ENCODE results near the gene C3orf62. TPM values are rescaled to one million over a fixed set of nuclear protein-coding genes. Genes with fewer than 3 reads are reported as not detected.
"Not testable (repeated sequence)": the region's sequence is repeated elsewhere in the genome, so short reads cannot be mapped to it uniquely, and the experiment has no call there.

C3orf62 gene
- polyA plus RNA-seq, 3 donors, result 8.7 to 15.5 (median 14.1) TPM

GRCh38 chr3:49273825-49274532 lies 3.1 kb downstream of the C3orf62 start:
- DNase-seq, result no peak

DNA sequence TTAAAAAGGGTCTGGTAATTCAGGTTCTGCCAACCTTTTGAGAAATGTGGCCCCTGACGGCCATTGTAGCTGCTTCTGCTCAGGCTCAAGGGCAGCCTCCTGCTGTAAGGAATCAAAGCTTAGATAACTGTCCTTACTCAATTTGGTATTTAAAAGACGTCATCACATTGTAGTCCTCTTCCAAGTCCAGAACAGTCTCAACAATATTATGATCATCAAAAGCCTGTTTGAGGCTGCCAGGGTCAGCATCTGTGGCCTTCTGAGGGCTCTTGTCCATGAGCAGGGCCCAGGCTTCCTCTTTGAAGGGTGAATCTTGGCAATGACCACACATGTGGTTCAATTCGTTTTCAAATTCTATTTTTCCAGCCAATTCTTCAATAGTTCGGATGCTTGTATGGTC lies 6.0 kb downstream of the C3orf62 start:
- no peak for DNase-seq

- no peak for DNase-seq
Measured at GRCh38 chr3:49270156-49270500, 6.9 kb downstream of the C3orf62 start.

- DNase-seq, result no peak
Measured at GRCh38 chr3:49269443-49270155, 7.4 kb downstream of the C3orf62 start.

GRCh38 chr3:49266410-49267095 lies 10.5 kb downstream of the C3orf62 start:
- no peak for DNase-seq

GRCh38 chr3:49265661-49266386 lies 11.2 kb downstream of the C3orf62 start:
- DNase-seq, result no peak

- no peak for DNase-seq
Measured at GRCh38 chr3:49263159-49263889, 13.7 kb downstream of the C3orf62 start.

DNA sequence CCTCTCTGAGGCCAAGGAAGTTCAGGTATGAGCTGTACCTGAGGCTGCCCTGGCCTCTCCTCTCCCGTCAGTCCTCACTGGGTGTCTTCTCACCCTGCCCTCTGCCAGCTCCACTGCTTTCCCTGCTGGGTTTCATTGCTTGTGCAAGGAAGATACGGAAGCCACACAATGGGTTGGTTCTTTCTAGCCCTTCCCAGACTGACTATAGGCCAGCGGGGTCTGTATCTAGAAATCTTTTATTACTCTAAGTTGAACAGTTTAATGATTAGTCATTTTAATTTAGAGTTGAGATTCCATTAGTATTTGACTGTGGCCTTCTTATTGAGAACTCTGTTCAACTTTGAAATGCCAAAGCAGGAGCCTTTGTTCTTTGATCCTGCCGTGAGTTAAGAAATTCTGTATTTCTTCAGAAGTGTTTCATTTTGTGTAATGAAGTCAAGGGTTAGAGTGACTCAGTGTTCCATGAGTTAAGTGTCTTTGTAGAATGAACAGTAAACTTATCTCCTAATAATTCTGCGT lies 16.2 kb downstream of the C3orf62 start:
- DNase-seq, result no peak

DNA sequence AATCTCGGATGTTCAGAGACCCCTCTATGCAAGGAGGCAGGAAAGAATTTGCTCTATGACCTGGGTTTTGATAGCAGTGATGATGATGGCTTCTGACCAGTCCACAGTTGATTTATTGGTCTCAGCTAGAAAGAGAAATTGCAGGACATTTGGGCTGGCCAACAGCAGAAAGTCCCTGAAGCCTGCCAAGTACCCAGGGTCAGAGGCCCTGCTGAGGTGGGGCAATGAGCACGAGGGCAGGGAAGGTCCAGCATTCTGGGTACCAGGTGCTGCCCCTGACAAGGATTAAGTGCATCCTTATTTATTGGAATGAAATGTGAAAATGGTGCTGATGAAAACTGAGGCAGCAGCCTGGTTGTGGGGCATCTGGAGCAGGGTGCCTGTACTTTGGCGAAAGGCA lies 19.8 kb downstream of the C3orf62 start:
- no peak for DNase-seq

- no peak for DNase-seq
Measured at GRCh38 chr3:49255718-49256511, 21.1 kb downstream of the C3orf62 start.

GRCh38 chr3:49255112-49255511 lies 21.9 kb downstream of the C3orf62 start:
- DNase-seq, result no peak

- no peak for DNase-seq
Measured at GRCh38 chr3:49253512-49253911, 23.5 kb downstream of the C3orf62 start.

DNA sequence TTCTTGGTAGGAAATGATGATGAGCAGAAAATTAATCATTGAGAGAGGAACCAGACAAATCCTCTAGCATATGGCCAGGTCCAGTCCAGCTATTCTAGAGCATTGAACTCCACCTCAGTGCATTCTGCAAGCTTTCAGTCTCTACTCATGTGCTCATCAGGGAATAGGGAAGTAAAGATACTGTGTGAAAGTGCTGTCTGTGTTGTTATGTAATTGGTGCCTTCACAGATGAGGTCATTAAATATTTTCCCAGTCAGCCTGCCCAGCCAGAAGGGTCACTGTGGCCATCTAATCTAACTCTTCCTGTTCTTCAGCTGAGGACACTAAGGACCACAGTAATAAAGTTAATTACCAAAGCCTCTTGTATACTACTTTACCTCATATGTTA lies 28.2 kb downstream of the C3orf62 start:
- DNase-seq, result no peak

DNA sequence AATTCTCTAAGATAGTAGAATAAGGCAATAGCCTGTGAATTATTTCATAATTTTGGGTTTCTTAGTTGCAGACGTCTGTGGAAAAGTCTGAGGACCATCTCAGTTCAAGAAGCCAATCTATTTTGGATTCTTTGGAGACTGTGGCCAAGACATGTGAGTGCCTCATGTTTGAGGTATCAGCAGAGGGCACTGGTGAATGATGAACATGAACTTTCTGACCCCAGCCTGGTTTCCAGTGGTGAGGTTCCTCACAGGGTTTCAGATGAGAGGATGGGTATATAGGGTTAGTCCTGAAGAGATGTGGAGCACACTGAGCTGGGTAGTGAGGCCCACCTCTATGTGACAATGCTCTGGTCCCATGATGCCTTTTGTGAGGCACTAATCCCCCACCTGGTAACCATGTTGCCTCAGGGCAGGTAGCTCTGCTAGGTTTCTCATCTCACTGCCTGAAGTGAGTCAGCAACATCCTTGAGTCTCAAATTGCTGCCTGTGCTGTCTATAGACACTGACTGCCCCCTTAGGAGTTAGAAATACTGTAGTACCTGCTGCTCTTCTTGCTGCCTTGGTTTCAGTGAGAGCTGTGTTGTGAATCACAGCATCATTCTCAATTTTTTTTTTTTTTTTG lies 32.3 kb downstream of the C3orf62 start:
- no peak for DNase-seq

GRCh38 chr3:49240091-49240490 lies 36.9 kb downstream of the C3orf62 start:
- not testable (repeated sequence) for DNase-seq

DNA sequence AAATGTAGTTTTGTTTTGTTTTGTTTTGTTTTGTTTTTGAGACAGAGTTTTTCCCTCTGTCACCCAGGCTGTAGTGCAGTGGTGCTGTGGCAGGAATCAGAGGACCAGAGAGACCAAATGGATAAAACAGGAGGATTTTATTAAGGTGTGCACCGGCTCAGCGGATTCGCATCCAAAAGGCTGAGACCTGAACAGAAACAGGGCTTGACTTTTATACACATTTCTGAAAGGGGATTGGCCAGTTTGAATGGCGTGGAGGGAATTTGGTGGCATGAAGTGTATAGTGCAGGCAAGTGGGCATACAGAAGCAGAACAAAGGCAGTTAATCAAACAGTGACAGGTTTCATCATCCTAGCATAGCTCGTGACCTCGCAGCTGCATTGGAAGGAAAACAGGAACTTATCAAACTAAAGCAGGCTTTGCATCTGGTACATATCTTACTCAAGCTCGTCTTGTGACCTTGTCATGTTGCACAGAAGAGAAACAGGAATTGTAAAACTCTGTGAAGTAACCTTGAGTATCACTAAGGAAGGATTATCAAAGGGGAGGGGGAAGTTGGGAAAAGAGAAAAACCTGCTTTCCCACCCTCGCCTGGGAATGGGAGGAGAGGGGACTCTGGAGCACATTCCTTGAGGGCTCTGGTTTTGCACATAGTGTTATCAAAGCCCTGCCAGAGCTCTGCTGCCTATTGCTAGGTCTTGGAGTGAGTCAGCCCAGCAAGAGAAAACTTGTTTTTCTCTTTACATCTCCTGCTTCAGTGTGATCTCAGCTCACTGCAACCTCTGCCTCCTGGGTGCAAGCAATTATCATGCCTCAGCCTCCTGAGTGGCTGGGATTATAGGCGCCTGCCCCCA lies 38.5 kb downstream of the C3orf62 start:
- no peak for DNase-seq

- no peak for DNase-seq
Measured at GRCh38 chr3:49237344-49237743, 39.7 kb downstream of the C3orf62 start.

DNA sequence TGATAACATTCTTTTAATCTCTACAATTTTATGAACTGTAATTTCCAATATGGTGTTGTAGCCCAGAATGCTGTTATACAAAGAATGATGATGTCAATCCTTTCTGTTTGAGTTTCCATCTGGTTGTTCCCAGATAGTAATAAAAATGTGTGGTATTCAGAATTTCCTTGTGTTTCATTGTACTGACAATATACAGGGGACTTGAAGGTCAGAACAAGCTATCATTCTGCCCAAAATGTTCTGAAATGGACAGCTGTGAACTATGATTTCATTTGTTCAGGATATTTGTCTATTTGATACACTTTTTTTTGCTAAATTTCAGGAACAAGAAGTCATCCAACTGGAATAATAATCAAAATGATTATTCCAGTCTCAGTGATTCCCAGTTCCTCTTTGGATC lies 40.8 kb downstream of the C3orf62 start:
- no peak for DNase-seq

DNA sequence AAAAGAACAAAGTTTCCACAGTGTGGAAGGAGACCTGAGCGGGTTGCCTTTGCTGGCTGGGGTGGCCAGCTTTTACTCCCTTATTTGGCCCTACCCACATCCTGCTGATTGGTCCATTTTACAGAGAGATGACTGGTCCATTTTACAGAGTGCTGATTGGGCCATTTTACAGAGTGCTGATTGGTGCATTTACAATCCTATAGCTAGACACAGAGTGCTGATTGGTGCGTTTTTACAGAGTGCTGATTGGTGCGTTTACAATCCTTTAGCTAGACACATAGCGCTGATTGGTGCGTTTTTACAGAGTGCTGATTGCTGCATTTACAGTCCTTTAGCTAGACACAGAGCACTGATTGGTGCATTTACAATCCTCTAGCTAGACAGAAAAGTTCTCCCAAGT lies 48.2 kb downstream of the C3orf62 start:
- DNase-seq, result not testable (repeated sequence)

Data from renal pelvis (tissue), 4 donors.